Left kidney (tissue), 2 donors: ENCODE measurements around the gene CCDC148. TPM values are rescaled to one million over a fixed set of nuclear protein-coding genes. Genes with fewer than 3 reads are reported as not detected.
"Not testable (repeated sequence)": the region's sequence is repeated elsewhere in the genome, so short reads cannot be mapped to it uniquely, and the experiment has no call there.

Experiments
- DNase-seq: peaks from one replicate; pipeline ENCODE4 v3.0.0-alpha.2; 2013
- polyA plus RNA-seq: library from polyadenylated mRNA; unstranded; fragments of 120-200 nt; gene quantifications from one replicate; pipeline ENCODE4 v1.2.1, GENCODE V29; 2013; ENCODE audit not compliant: insufficient read length

CCDC148 gene
- polyA plus RNA-seq, 1 donor, result 11.4 TPM

DNA sequence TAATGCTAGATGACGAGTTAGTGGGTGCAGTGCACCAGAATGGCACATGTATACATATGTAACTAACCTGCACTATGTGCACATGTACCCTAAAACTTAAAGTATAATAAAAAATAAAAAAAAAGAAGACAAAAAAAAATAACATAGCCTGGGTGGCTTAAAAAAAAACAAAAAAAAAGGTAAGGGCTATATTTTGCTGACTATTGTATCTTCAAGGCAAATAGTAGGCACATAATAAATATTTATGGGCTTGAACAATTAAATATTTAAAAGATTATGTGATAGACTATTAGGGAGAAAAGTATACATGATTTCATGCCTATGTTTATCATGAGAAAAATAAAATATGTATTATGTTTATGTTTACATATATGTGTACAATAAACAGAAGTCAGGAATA, 99.4 kb downstream of the CCDC148 start:
- no peak for DNase-seq

DNA sequence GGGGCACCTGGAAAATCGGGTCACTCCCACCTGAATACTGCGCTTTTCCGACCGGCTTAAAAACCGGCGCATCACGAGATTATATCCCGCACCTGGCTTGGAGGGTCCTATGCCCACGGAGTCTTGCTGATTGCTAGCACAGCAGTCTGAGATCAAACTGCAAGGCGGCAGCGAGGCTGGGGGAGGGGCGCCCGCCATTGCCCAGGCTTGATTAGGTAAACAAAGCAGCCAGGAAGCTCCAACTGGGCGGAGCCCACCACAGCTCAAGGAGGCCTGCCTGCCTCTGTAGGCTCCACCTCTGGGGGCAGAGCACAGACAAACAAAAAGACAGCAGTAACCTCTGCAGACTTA, 105.1 kb downstream of the CCDC148 start:
- DNase-seq, result not testable (repeated sequence)

DNA sequence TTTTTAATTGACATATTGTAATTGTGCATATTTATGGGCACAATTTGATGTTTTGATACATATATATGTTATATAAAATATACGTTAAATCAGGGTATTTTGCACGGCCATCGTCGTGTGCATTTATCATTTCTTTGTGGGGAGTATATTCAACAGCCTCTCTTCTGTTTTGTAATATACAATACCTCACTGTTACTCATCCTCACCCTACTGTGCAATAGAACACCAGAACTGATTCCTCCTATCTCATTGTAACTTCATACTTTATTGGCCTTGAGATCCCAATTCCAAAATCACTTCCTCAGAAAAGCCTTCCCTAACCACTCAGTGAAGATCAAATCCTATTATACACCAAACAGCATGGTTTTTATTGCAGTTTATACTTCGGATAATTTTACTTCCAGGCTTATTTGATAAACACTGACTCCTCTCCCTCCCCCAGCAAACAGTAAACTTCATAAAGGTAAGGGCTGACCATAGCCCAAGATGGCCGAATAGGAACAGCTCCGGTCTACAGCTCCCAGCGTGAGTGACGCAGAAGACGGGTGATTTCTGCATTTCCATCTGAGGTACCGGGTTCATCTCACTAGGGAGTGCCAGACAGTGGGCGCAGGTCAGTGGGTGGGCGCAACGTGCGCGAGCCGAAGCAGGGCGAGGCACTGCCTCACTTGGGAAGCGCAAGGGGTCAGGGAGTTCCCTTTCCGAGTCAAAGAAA, 105.6 kb downstream of the CCDC148 start:
- DNase-seq, result not testable (repeated sequence)

DNA sequence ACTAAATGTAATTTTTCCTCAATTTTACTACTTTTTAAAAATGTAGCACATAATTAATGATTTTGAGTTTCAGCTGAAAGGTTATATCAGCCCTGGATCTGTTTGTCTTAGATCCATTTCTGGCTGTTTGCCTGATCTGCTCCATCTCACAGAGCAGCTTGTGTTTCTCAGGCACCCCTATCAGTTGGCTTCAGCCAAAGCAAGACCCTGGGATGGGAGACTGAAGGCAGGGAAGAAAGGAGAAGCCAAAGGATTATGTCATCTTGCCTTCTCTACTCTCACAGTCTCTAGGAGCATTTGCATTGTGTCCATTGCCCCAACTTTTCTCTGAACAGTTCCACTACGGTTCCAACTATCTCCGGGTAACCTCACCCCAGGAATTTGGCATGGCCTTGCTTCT, 110.5 kb downstream of the CCDC148 start:
- no peak for DNase-seq

DNA sequence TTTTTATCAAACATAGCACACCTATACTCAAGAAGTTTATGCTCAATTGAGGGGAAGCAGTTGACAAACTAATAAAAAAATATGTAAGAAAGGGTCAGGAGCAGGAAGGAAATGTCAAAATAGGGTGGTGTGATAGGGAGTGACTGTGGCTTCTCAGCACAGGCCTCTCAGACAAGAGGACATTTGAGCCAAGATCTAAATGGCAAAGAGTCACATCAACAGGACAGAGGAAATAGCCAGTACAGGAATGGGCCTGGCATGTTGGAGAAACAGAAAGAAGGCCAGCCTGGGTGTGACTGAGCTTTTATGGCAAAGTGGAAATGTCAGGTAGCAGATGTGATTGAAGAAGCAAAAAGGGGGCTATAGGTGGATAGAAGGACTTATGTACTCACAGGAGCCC, 117.0 kb downstream of the CCDC148 start:
- no peak for DNase-seq

DNA sequence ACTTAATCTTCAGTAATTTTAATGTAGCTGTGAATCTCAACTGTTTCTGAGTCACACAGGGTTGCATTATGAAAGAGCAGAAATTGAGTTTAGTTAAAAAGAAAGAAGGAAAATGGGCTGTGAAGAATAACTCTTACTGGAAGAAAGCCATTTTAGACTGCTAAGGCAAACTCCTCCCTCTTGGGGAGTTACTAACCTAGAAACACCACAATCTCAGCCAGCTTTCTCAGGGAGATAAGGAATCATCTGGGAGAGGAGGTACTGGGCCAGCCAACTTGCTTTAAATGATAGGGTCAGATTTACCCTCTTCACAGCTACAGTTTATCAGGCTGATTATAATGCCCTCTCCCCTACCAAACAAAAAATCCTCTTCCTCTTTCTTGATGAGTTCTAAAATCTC, 119.5 kb downstream of the CCDC148 start:
- no peak for DNase-seq

DNA sequence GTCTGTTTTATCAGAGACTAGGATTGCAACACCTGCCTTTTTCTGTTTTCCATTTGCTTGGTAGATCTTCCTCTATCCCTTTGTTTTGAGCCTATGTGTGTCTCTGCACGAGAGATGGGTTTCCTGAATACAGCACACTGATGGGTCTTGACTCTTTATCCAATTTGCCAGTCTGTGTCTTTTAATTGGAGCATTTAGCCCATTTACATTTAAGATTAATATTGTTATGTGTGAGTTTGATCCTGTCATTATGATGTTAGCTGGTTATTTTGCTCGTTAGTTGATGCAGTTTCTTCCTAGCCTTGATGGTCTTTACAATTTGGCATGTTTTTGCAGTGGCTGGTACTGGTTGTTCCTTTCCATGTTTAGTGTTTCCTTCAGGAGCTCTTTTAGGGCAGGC, 124.8 kb downstream of the CCDC148 start:
- not testable (repeated sequence) for DNase-seq

DNA sequence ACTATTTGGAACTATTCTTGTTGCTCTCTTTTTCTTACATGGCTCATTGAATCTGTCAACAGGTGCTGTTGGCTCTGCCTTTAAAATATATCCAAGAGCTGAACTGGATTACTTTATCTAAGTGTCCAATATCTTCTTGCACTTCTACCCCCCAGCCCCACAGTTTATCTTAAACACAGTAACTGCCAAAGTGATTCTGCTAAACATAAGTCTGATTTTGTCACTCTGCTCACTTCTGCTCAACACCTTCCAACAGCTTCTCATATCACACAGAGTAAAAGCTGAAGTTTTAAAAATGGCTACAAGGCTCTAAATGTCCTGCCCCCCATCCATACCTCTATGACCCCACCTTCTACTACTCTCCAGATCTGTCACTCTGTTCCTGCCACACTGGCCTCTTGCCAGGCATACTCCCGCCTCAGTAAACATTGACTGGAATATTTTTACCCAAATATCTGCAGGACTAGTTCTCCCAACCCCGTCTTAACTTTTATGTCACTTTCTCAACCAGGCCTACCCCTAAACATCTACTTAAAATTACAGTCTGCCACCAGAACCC, 130.7 kb downstream of the CCDC148 start:
- DNase-seq, result no peak

DNA sequence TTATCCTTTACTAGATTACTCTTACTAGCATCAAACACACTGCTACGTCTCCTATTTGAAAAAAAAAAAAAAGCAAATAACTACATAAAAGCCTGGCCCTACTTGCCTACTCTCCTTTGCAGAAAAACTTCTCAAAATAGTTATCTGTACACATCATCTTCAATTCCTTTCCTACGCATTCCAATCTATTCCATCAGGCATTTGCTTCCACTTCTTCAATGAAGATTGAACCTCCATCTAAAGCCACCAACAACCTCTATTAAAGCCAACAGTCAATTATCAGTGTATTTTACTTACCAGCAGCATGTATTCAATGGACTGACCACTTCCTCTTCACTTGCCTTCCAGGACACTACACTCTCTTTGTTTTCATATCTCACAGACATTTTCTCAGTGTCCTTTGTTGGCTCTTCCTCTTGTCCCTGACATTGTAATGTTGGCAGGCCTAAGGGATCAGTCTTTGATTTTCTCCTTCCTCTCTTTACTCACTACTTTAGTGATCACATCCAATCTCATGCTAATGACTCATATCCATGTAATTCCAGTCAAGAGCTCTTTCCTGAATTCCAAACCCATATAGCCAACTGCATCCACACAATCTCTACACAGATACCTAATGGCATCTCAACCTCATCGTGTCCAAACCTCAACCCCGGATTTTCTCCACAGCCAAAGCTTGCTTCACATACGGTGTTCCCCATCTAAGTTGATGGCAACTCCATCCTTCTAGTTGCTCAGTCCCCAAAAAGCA, 131.3 kb downstream of the CCDC148 start:
- no peak for DNase-seq

DNA sequence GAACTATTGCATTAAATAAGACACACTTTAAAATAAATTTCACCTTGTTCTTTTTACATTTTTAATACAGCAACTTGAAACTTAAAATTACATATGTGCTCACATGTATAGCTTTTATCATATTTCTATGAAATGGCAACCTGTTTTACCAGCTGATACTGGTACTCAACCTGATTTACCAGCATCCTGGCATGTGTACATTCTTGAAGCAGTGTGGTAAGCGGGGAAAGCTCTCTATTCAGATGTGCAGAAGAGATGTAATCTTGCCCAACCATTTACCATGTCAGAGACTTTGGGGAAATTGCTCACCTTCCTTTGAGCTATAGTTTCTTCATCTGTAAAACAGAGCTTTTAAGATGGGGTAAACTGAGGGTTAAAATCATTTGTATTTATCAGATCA, 133.2 kb downstream of the CCDC148 start:
- DNase-seq, result no peak

DNA sequence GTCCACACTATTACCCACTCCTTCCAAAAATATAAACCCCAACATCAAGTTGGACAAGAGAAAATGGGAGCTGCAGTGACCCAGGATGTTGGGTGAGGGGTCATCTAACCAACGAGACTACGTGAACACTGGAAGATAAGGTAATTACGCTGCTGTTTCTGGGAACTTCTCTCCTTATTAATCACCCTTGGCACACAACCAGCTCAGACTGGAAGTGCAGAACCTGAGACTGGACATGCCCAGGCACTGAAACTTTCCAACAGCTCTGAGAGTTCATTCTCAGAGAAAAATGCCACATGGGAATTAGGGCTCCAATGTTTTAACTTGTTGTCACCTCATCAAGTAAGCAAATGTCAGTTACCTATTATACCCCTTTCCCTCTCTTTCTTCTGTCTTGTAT, 135.3 kb downstream of the CCDC148 start:
- DNase-seq, result no peak

DNA sequence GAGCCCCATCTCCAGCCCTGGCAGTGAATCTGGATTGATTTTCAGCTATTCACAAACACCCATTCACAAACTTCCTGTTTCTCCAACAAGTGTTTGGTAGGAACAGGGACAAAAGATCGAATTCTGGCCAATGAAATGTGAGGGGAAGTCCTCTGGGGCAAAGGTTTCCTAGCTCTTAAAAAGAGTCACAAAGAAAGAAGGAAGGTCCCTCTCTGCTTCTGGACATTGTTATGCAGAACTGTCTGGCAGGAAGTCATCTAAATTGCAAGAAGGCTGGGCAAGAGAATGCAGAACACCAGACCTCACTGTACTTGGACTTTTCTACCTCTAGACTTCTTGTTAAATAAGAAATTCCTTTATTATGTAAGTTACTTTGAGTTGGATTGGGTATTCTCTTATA, 137.3 kb downstream of the CCDC148 start:
- no peak for DNase-seq

DNA sequence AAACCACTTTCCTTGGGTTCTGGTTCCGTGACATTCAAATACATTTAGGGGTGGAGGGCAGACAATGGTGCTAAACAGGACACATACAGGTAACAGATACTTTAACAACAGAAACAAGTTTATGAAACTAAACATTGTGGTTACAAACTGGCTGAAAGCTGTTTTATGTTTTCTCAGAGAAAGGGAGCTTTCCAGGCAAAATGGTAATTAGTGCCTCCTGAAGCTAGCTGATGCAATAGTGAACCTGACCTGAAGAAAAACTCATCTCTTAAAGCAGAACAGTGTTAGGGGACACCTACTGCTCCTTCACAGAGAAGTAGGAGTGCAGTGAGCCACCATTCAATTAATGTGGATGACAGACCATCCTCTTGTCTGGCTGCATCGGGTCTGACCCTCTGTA, 138.9 kb downstream of the CCDC148 start:
- no peak for DNase-seq

DNA sequence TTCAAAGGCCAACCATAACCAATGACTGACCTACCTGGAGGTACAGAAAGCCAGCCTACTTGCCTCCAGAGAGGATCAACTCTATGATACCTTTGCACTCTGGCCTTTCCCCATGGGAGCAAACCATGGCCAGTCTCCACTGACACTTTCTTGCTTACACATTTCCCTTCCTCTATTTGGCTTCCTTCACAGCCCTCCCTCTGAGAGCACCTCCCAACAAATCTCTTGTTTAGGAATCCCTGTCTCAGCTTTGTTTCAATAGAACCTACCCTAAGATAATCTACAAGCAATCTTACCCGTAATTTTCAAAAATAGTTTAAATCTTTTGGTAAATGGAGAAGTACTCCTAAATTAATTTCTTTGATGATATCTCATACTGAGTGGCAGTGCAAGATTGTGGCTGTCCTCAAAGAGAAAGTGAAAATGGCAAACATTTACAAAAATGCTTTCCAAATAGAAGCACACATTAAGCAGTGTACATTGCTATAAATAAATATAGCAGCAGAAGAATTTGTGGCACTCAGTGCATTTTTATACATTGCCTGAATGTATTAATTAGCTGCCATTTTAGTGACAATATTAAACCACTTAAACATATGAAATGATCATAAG, 140.6 kb downstream of the CCDC148 start:
- no peak for DNase-seq

DNA sequence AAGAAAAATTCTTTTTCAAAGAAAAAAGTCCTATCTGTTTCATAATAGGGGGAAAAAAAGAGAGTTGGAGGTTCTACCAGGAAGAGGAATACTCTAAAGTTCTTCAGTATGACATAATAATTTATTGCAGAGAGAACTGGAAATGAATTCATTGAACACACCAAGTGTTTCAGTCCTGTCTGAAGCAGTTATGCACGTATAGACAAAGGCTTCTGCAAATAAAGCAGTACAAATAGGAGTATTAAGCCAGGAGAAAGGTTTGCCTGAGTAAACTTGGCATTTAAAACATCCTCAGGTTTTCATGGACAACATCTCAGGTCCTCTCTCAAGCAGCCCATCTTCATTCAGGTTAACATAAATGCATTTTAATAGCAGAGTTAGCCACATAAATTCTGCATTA, 141.6 kb downstream of the CCDC148 start:
- DNase-seq, result no peak

DNA sequence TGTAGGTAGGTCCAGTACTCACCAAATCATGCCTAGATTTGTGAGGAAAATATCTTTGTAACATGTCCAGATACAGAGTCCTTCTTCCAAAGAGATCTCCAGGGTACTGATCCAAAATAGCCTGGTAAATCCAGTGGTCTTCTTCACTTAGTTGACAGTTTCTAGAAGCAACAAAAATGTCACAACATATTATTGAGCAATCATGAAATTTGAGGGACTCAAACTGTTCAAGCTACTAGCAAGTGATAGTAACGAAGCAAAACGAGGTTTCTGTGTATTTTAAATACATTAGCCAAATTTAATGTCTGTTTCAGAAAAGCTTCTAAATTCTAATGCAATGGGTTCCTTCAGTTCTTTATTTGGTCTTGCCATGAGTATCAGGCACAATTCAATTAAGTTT, 142.8 kb downstream of the CCDC148 start:
- no peak for DNase-seq

DNA sequence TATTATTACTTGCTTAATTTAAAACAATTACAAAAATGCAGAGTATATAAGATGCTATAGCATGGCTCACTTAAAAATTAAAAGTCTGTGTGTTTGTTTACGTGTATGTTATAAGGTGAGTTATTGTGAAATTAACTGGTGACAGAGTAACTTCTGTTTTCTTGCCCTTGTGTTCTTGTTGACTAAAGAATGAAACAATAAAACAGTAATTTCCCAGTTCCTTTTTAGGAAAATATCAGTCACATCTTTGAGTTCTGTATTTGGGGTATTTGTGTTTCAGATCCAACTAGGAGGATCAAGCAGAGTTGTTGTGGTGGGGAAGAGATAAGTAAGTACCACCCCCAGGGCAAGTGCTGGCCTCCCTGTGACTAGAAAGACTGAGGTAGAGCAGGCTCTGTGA, 143.6 kb downstream of the CCDC148 start:
- no peak for DNase-seq

DNA sequence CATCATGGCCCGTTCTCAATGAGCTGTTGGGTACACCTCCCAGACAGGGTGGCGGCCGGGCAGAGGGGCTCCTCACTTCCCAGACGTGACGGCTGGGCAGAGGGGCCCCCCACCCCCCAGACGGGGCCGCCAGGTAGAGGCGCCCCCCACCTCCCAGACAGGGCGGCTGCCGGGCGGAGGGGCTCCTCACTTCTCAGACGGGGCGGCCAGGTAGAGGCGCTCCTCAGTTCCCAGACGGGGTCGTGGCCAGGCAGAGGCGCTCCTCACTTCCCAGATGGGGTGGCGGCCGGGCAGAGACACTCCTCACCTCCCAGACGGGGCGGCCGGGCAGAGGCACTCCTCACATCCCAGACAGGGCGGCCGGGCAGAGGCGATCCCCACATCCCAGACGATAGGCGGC, 146.1 kb downstream of the CCDC148 start:
- DNase-seq, result not testable (repeated sequence)

DNA sequence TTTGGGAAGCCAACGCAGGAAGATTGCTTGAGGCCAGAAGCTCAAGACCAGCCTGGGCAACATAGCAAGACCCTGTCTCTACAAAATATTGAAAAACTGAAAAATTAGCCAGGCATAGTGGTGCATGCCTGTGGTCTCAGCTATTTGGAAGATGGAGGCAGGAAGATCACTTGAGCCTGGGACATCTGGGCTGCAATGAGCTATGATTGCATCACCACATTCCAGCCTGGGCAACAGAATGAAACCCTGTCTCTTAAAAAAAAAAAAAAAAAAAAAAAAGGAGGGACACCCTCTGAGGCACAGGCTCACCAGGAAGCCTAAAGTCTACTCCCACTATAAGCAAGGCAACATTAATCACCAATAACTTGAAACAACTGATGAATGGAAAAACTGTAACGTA, 151.1 kb downstream of the CCDC148 start:
- DNase-seq, result no peak

DNA sequence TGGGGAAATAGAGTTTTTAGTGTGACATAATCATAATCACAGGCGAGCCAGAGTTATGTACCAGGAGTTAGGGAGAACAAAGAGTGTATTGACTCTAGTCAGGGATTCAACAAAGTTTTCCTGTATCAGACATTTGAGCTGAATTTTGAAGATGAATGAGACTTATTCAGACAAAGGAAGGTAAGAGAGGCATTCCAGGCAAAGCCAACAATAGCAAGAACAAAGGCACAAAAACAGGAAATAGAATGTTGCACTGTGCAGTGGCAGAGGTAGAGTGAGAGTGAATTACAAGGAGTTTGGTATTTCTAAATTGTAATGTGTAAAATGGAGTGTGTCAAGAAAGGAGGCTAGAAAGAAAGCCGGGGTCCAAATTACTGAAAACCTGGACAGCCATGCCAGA, 156.2 kb downstream of the CCDC148 start:
- DNase-seq, result no peak

DNA sequence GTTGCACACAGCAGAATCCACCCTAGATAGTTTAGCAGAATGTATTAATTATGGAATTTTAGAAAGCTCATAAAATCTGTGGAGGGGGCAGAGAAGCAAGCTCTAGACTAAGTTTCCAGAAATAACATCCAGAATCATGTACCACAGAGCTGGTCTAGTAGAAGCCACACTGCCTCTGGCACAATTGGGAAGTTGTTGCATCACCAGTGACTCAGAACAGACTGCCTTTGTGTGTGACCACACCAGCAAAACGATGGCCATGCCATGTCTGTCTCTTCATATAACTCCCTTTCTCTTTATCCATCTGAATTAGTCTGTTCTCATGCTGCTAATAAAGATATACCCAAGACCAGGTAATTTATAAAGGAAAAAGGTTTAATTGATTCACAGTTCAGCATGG, 158.9 kb downstream of the CCDC148 start:
- DNase-seq, result no peak

DNA sequence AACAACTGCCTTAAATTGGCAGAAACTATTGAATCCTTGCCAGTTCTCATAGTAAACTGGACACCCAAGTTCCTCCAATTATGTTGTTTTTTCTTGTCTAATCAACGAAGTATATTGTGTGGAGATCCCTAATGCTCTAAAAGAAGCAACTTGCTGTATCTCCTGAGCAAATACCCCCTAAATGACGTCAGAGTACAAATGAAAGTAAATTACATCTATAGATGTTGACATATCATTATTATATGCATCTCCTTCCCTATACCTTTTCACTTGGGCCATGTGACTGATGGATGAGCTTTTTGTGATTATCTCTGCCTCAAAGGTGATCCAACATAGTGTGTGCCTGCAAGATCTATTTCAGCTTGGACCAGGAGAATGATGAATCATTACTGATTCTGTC, 159.4 kb downstream of the CCDC148 start:
- no peak for DNase-seq

DNA sequence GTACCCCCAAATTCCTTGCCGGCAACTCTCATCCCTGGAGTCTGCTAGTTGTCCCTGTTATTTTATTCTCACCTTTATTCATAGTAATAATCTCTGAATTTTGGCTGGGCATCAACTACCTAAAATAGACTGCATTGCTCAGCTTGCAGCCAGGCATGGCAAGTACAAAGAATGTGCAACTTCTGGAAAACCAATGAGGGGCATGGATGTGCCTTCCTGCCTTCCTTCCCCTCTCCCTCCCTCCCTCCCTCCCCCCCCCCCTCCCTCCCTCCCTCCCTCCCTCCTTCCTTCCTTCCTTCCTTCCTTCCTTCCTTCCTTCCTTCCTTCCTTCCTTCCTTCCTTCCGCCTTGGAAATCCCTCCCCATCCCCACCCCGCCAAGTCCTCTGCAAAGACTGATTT, 162.8 kb downstream of the CCDC148 start:
- DNase-seq, result no peak
